ENCODE data around the gene SLMAP.

SLMAP gene

GRCh38 chr3:57755741-57756527, at the start of gene SLMAP:
Gene SLMAP, plus strand, starts transcription at chr3:57756309. Its CDS starts 1,343 bp downstream, at chr3:57757652.
- peak; percentile 98 for DNase-seq

DNA sequence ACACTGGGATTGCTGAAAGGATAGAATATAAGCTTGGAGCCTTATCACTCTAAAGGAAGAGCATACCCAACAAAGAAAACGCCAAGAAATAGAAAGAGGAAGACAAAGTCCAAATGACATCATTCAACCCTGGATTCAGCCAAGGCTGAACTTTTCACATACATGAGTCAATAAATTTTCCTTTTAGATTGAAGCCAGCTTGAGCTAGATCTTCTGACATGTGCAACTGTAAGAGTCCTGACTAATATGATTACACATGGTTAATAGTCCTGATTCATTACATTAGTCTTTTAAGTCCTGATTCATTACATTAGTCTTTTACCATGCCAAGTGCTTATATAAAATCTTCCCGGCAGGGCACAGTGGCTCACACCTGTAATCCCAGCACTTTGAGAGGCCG, 49.6 kb upstream of the SLMAP start:
- peak; percentile 55 for DNase-seq

- DNase-seq, result no peak
Observed at GRCh38 chr3:57709031-57709430, 47.1 kb upstream of the SLMAP start.

DNA sequence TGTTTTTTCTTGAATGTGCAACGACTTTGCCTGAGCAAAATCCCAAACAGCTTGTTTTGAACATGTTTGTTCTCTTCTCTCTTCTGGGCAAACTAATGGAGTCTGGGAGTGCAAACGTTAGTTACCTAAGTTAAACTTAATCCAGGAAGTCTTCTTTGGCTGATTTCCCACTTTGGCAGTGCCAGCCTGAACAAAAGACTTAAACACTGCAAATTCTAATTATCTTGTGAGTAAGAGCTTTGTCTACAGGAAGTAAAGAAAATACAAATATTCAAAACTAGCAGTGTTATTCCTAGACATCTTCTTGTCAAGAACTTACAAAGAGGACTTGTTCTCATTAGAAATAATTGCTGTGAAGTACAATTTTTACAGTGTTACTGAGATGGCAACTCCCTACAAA, 46.5 kb upstream of the SLMAP start:
- DNase-seq, result no peak

GRCh38 chr3:57715686-57716085, 40.4 kb upstream of the SLMAP start:
- DNase-seq, result no peak

DNA sequence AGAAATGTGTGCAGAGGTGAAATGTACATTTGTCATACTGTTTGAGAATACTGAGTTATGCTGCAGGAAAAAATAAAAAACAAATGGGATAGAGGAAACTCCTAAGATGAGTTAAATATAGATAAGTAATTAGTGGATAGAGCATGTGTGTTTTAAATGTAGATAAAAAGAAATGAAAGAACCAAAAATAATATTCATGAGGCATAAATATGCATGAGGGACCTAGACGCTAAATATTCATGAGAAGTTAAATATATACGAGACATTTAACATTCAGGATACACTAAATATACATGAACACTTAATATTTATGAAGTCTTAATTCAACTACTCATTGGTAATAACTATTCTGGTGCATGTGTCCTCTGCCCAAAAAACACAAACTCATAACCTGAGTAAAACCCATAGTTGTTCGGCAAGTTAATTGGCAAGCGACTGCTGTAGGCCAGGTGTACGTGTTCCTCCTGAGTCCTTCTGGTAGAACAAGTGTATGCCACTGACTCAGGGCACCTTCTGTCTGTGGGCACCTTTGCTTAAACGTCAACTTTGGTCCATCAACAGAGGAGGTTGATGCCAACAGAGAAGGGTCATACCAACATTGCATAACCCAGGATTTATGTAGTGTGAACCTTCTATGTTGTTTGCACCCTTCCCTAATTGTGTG, 38.8 kb upstream of the SLMAP start:
- no peak for DNase-seq

DNA sequence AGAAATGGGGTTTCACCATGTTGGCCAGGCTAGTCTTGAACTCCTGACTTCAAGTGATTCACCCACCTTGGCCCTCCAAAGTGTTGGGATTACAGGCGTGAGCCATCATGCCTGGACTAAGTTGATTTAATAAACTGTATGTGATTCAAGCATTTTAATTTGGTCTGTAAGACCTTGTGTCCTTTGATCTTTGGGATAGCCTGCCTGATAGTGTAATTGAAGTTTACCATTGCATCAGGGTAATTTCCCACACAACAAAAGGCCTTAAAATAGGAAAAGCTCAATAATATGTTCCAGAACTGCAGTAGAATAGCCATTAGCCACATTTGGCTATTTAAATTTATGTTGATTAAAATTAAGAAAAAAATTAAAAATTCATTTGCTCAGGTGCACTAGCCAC, 38.0 kb upstream of the SLMAP start:
- no peak for DNase-seq

DNA sequence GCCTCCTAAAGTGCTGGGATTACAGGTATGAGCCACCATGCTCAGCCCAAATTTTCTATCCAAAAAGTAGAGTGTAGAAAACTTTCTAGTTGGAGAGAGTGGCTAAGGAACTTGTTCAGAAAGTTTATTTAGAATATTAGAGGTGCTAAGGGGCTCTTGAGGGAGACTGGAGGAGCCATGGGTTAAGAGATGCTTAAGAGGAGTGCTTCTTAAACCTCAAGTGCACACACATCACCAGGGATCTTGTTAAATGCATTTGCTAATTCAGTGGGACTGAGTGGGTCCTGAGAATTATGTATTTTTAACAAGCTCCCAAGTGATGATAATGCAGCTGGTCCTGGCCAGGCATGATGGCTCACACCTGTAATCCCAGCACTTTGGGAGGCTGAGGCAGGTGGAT, 29.7 kb upstream of the SLMAP start:
- no peak for DNase-seq

- no peak for DNase-seq
Observed at GRCh38 chr3:57727106-57727505, 29.0 kb upstream of the SLMAP start.

DNA sequence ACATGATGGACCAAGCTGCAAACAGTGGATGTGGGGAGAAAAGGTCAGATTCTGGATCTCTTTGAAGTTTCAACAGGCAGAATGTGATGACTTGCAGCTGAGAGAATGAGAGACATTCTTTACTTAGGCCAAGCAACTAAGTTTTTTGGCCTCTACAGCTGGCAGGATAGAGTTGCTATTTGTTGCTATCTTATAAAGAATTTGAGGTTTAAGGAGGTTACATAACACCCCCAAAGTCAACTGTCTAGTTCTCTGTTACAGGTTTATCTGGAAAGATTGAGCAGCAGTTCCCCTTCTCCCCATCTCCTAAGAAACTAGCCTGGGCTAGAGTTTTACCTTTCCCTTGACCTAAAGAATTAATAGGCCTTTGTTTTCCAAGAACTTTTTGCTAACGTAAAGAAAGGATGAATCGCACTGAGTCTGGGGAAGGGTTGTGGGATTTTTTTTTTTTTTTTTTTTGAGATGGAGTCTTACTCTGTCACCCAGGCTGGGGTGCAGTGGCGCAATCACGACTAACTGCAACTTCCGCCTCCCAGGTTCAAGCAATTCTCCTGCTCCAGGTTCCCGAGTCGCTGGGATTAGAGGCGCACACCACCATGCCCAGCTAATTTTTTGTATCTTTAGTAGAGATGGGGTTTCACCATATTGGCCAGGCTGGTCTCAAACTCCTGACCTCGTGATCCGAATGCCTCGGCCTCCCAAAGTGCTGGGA, 26.6 kb upstream of the SLMAP start:
- no peak for DNase-seq

GRCh38 chr3:57730682-57731081, 25.4 kb upstream of the SLMAP start:
- no peak for DNase-seq

GRCh38 chr3:57731311-57731710, 24.8 kb upstream of the SLMAP start:
- DNase-seq, result no peak

GRCh38 chr3:57733790-57734189, 22.3 kb upstream of the SLMAP start:
- no peak for DNase-seq

DNA sequence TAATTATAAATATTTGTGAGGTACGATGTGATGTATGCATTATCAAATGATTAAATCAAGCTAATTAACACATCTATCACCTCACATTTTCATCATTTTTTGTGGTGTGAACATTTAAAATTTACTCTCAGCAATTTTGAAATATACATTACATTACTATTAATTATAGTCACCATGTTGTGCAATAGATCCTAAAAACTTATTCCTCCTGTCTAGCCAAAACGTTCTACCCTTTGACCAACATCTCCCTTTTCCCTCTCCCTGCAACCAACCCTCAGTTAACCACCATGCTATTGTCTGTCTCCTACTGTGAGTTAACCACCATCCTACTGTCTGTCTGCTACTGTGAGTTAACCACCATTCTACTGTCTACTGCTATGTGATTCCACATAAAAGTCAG, 20.7 kb upstream of the SLMAP start:
- no peak for DNase-seq

- no peak for DNase-seq
Observed at GRCh38 chr3:57737840-57738239, 18.3 kb upstream of the SLMAP start.

GRCh38 chr3:57738391-57738790, 17.7 kb upstream of the SLMAP start:
- no peak for DNase-seq

DNA sequence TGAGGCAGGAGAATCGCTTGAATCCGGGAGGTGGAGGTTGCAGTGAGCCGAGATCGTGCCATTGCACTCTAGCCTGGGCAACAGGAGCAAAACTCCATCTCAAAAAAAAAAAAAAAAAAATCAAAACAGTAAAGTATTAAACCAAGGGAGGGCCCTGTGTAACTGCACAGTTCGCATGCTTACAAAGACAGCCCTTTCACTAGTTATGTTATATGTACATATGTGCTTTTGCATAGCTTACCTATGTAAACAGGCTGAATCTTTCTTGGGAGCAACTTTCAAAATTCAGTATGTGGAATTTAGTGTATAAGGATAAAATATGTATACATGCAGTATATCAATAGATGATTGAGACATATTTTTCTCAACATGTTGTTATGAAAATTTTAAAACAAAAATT, 16.1 kb upstream of the SLMAP start:
- DNase-seq, result no peak

- no peak for DNase-seq
Observed at GRCh38 chr3:57743496-57743895, 12.6 kb upstream of the SLMAP start.

DNA sequence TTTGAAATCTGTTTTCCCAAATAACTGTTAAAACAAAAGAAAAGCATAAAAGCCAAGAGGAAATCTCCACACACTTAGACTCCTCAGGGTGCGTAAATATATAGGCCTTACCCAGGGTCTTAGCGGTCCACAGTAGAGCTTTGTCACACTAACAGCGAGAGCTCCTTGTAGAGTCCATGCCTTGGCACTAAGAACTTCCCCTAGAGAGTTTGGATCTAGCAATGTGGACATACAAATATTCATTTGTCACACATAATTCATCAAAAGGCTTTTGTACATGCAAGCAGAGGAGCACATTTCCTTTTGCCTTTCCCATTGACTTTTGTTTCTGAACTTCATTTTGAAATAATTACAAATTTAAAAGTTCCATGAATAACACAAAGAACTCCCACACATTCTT, 11.0 kb upstream of the SLMAP start:
- no peak for DNase-seq

- no peak for DNase-seq
Observed at GRCh38 chr3:57746156-57747010, 9.7 kb upstream of the SLMAP start.

- no peak for DNase-seq
Observed at GRCh38 chr3:57749542-57749941, 6.6 kb upstream of the SLMAP start.

- DNase-seq, result peak; percentile 69
Observed at GRCh38 chr3:57752307-57752706, 3.8 kb upstream of the SLMAP start.

GRCh38 chr3:57753016-57753415, 3.1 kb upstream of the SLMAP start:
- DNase-seq, result no peak
